GM18861 (cell line): ENCODE data around the gene REG3G.
"Not testable (repeated sequence)": the region's sequence is repeated elsewhere in the genome, so short reads cannot be mapped to it uniquely, and the experiment has no call there.

Experiments
- ATAC-seq: cut with Tn5 transposase; IDR thresholded peaks from one replicate; pipeline ENCODE4 v1.9.1; 2021; ENCODE audit not compliant: unreplicated experiment

REG3G gene

GRCh38 chr2:79013629-79014028 lies 11.9 kb upstream of the REG3G start:
- no peak for ATAC-seq

DNA sequence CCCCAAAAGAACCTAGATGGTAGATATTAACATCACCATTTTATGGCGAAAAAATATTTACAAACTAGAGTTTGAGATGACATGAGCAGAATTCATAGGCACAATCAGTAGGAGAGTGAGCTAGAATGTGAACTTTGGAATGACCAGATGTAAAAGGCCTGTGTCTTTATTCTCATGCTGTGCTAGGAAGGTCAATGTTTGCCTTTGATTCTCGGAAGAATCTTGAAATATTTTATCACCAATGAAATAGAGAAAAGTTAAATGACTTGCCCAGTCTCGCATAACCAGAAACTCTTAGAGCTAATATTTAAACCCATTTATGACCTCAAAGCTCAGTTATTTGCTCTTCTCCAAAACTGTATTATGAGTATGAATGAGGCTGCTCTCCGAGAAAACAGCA lies 9.2 kb upstream of the REG3G start:
- no peak for ATAC-seq

DNA sequence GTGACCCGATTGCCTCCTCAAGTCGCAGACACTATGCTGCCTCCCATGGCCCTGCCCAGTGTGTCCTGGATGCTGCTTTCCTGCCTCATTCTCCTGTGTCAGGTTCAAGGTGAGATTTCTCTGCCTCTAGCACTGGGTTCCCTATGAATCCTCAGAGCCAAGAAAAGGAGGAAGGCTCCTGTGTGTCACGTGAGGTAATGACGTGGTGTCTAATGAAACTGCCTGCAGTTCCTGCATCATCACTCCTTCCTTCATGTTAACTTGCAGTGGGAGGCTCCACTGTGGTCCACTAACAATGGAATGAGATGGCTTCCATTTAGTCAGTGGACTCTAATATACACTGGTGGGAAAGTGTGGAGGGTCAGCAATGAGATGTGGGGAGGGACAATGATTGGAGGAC lies 559 bp downstream of the REG3G start:
- ATAC-seq: no peak

GRCh38 chr2:79039944-79040343 lies 14.4 kb downstream of the REG3G start:
- ATAC-seq: no peak

DNA sequence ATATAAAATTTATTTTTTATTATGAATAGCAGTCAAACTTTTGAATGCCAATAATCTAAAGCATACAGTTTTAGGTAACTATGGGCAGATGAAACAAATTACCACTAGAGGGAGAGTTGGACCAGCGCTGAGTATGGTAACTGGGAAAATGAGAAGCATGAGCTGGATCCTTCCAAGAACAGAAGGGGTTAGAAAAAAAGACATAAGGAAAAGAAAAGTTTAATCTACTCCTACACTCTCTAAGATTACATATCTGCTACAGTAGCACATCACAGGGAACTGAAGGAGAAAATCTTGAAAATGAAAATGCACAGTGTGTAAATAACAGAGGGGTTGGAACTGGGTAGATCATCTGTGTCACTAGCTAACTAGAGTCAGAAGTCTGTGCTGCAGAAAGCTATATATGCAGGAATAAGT lies 15.5 kb downstream of the REG3G start:
- no peak for ATAC-seq

GRCh38 chr2:79053486-79053885 lies 28.0 kb downstream of the REG3G start:
- not testable (repeated sequence) for ATAC-seq

DNA sequence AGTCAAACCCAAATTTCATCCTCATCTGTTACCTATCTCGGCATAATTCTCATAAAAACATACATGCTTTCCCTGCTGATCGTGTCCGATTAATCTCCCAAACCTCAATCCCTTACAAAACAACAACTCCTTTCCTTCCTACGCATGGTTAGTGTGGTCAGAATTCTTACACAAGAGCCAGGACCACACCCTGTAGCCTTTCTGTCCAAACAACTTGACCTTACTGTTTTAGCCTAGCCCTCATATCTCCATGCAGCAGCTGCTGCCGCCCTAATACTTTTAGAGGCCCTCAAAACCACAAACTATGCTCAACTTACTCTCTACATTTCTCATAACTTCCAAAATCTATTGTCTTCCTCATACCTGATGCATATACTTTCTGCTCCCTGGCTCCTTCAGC lies 29.3 kb downstream of the REG3G start:
- not testable (repeated sequence) for ATAC-seq

DNA sequence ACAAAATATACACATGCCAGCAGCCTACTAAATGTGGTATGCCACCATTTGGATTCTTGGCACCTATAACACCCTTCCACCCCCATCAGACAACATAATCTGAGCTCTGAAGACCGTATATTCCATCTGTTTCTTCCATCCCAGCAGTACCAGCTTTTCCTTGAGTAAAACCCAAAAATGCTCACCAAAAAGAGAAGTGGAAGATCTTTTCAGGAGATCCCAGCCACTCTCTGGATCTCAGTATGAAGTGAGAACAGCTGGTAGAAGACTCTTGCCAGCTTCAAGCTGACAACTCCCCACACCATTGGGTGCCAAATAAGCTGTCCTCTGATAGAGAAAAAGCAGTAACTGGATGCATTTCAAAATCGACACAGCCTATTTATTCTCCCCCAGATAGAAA lies 39.7 kb downstream of the REG3G start:
- no peak for ATAC-seq

DNA sequence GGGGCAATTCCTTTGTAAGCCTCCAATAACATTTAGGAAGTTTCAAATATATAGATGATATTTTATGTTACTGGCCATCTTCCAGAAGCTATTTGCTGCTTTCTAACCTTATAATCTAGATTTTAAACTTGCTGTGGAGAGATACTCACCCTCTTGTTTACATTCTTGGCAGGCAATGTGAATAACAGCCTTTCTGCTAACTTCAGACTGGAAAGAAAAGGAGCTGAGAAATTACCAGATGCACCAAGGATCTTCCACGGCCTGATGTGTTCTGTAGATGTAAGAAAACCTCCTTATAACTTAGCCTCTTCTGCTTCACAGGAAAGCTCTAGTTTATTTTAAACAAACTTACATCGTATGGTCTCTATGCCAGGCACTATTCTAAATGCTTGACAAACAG lies 45.6 kb downstream of the REG3G start:
- no peak for ATAC-seq
